ENCODE measurements around the gene TTC9. TPM values are rescaled to one million over a fixed set of nuclear protein-coding genes. Genes with fewer than 3 reads are reported as not detected.

TTC9 gene
- total RNA-seq, 1 experiment from 2014 or later, result 26.2 TPM

DNA sequence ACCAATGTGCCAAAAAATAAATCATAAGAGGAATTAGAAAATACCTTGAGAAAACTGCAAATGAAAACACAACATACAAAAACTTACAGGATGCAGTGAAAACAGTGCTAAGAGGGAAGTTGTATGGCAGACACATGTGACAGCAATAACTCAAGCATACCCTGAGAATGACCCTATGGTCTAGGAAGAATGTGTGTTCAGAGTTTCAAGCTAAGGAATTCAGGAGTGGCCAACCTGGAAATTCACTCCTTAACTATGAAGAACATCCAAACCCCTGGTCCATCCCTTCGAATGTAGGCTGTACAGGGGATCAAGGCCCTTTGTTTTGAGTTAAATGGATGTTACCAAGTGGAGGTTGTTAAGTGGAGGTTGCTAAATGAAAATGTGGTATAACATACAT lies 16.7 kb upstream of the TTC9 start:
- ChIA-PET CTCF (no interaction called here), POLR2A (interaction anchor here (0.6 kb wide), 1 partner anchor 16 kb away, joined by 3 read pairs; no protein-coding TSS in a partner anchor)
- TF ChIP-seq SP1 (CRISPR knock-in tag; conservative IDR thresholded peaks at IDR 0.05) (no peak), ELF4 (CRISPR knock-in tag; IDR thresholded peaks at IDR 0.05; ENCODE audit: low read depth) (no peak), TCF7 (CRISPR knock-in tag; IDR thresholded peaks at IDR 0.05; ENCODE audit: low read depth) (no peak), ZBTB21 (CRISPR knock-in tag; IDR thresholded peaks at IDR 0.05; ENCODE audit: borderline replicate concordance) (no peak), JUN (CRISPR knock-in tag; IDR thresholded peaks at IDR 0.05) (no peak), JAZF1 (CRISPR knock-in tag; IDR thresholded peaks at IDR 0.05) (no peak), CBFB (CRISPR knock-in tag; IDR thresholded peaks at IDR 0.05; ENCODE audit: low read depth) (no peak), RORB (CRISPR knock-in tag; IDR thresholded peaks at IDR 0.05) (no peak), RELA (CRISPR knock-in tag; IDR thresholded peaks at IDR 0.05; ENCODE audit: borderline replicate concordance) (no peak), NFE2L1 (CRISPR knock-in tag; IDR thresholded peaks at IDR 0.05) (no peak), ZNF138 (CRISPR knock-in tag; conservative IDR thresholded peaks at IDR 0.05) (no peak), ZNF671 (CRISPR knock-in tag; IDR thresholded peaks at IDR 0.05) (no peak), ZNF232 (CRISPR knock-in tag; IDR thresholded peaks at IDR 0.05) (no peak), OVOL2 (CRISPR knock-in tag; IDR thresholded peaks at IDR 0.05; ENCODE audit: borderline replicate concordance) (no peak), GTF2I (CRISPR knock-in tag; conservative IDR thresholded peaks at IDR 0.05) (no peak)
- TF ChIP-seq, protein P1, sequence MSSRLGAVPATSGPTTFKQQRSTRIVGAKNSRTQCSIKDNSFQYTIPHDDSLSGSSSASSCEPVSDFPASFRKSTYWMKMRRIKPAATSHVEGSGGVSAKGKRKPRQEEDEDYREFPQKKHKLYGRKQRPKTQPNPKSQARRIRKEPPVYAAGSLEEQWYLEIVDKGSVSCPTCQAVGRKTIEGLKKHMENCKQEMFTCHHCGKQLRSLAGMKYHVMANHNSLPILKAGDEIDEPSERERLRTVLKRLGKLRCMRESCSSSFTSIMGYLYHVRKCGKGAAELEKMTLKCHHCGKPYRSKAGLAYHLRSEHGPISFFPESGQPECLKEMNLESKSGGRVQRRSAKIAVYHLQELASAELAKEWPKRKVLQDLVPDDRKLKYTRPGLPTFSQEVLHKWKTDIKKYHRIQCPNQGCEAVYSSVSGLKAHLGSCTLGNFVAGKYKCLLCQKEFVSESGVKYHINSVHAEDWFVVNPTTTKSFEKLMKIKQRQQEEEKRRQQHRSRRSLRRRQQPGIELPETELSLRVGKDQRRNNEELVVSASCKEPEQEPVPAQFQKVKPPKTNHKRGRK (CRISPR knock-in tag; IDR thresholded peaks at IDR 0.05; ENCODE audit: borderline replicate concordance), result no peak
- TF ChIP-seq, protein P2, sequence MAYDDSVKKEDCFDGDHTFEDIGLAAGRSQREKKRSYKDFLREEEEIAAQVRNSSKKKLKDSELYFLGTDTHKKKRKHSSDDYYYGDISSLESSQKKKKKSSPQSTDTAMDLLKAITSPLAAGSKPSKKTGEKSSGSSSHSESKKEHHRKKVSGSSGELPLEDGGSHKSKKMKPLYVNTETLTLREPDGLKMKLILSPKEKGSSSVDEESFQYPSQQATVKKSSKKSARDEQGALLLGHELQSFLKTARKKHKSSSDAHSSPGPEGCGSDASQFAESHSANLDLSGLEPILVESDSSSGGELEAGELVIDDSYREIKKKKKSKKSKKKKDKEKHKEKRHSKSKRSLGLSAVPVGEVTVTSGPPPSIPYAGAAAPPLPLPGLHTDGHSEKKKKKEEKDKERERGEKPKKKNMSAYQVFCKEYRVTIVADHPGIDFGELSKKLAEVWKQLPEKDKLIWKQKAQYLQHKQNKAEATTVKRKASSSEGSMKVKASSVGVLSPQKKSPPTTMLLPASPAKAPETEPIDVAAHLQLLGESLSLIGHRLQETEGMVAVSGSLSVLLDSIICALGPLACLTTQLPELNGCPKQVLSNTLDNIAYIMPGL (CRISPR knock-in tag; IDR thresholded peaks at IDR 0.05), result no peak
- TF ChIP-seq, protein P3, sequence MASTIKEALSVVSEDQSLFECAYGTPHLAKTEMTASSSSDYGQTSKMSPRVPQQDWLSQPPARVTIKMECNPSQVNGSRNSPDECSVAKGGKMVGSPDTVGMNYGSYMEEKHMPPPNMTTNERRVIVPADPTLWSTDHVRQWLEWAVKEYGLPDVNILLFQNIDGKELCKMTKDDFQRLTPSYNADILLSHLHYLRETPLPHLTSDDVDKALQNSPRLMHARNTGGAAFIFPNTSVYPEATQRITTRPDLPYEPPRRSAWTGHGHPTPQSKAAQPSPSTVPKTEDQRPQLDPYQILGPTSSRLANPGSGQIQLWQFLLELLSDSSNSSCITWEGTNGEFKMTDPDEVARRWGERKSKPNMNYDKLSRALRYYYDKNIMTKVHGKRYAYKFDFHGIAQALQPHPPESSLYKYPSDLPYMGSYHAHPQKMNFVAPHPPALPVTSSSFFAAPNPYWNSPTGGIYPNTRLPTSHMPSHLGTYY (CRISPR knock-in tag; IDR thresholded peaks at IDR 0.05), result no peak
- TF ChIP-seq, protein P4, sequence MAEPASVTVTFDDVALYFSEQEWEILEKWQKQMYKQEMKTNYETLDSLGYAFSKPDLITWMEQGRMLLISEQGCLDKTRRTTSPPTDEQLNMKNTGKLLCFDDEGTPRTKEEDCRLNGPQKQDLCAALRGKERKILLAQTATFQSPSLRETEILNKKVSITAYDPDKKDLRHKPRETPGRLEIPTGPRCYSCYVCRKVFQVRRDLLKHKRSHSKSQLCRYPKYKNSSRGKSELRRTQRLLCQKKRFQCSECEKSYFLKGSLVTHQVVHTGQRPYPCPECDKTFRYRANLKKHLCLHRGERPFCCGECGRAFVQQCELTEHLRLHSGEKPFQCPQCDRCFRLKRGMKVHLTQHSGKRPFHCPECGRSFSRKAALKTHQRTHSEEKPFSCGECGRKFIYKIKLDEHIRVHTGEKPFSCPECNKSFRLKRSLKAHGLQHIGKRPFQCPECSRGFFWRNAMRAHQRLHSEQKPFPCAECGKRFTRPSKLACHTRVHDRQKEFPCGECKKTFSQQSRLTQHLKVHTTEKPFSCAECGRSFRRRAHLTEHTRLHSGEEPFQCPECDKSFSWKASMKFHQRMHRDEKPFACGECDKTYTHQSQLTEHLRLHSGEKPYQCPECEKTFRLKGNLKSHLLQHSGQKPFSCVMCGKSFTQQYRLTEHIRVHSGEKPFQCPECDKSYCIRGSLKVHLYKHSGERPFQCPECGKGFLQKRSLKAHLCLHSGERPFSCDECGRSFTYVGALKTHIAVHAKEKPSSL (CRISPR knock-in tag; conservative IDR thresholded peaks at IDR 0.05), result no peak
- TF ChIP-seq, protein P5, sequence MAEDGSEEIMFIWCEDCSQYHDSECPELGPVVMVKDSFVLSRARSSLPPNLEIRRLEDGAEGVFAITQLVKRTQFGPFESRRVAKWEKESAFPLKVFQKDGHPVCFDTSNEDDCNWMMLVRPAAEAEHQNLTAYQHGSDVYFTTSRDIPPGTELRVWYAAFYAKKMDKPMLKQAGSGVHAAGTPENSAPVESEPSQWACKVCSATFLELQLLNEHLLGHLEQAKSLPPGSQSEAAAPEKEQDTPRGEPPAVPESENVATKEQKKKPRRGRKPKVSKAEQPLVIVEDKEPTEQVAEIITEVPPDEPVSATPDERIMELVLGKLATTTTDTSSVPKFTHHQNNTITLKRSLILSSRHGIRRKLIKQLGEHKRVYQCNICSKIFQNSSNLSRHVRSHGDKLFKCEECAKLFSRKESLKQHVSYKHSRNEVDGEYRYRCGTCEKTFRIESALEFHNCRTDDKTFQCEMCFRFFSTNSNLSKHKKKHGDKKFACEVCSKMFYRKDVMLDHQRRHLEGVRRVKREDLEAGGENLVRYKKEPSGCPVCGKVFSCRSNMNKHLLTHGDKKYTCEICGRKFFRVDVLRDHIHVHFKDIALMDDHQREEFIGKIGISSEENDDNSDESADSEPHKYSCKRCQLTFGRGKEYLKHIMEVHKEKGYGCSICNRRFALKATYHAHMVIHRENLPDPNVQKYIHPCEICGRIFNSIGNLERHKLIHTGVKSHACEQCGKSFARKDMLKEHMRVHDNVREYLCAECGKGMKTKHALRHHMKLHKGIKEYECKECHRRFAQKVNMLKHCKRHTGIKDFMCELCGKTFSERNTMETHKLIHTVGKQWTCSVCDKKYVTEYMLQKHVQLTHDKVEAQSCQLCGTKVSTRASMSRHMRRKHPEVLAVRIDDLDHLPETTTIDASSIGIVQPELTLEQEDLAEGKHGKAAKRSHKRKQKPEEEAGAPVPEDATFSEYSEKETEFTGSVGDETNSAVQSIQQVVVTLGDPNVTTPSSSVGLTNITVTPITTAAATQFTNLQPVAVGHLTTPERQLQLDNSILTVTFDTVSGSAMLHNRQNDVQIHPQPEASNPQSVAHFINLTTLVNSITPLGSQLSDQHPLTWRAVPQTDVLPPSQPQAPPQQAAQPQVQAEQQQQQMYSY (CRISPR knock-in tag; IDR thresholded peaks at IDR 0.05), result no peak
- Mint-ChIP-seq H3K27ac (no peak overlapping the region), H3K4me1 (no peaks in the 10 kb centered on the region), H3K27me3 (ENCODE audit: low read depth) (no peaks in the 10 kb centered on the region), H3K36me3 (peaks cover 50% of the 10 kb centered on the region), H3K4me3 (no peak overlapping the region), H3K9me3 (peaks cover 57% of the 10 kb centered on the region)
- no peak for ATAC-seq
- no peak for DNase-seq (ENCODE audit: low spot score)

All from WTC11 (cell line).